ENCODE results near the gene DCAF12. TPM values are rescaled to one million over a fixed set of nuclear protein-coding genes. Genes with fewer than 3 reads are reported as not detected.
A peak's percentile ranks its signal among the peaks of the same experiment; 100 is the strongest.

DCAF12 gene
- total RNA-seq = 10 to 100 TPM; 45.0 to 74.9 (median 64.9) TPM
- 10 to 100 TPM; 15.1 to 88.3 (median 15.8) TPM for polyA plus RNA-seq
- long read RNA-seq, donor 1, transcript DCAF12-201 (9 exons, 3,667 nt) = major isoform, 34 of 46 reads
- long read RNA-seq, donor 1, partial matches to known transcripts = 12 of 46 reads
- long read RNA-seq, donor 1, other reads (novel, unspliced or antisense) = 0 of 46 reads
- long read RNA-seq, donor 2, transcript DCAF12-201 (9 exons, 3,667 nt) = major isoform, 22 of 34 reads
- long read RNA-seq, donor 2, partial matches to known transcripts = 12 of 34 reads
- long read RNA-seq, donor 2, other reads (novel, unspliced or antisense) = 0 of 34 reads
- long read RNA-seq, donor 3, transcript DCAF12-201 (9 exons, 3,667 nt) = major isoform, 17 of 22 reads
- long read RNA-seq, donor 3, partial matches to known transcripts = 5 of 22 reads
- long read RNA-seq, donor 3, other reads (novel, unspliced or antisense) = 0 of 22 reads
- long read RNA-seq, donor 4, transcript DCAF12-201 (9 exons, 3,667 nt) = major isoform, 20 of 28 reads
- long read RNA-seq, donor 4, partial matches to known transcripts = 2 of 28 reads
- long read RNA-seq, donor 4, other reads (novel, unspliced or antisense) = 6 of 28 reads
- long read RNA-seq, donor 5, transcript DCAF12-201 (9 exons, 3,667 nt) = major isoform, 183 of 201 reads
- long read RNA-seq, donor 5, partial matches to known transcripts = 16 of 201 reads
- long read RNA-seq, donor 5, other reads (novel, unspliced or antisense) = 2 of 201 reads
- long read RNA-seq, donor 6, transcript DCAF12-201 (9 exons, 3,667 nt) = major isoform, 10 of 18 reads
- long read RNA-seq, donor 6, partial matches to known transcripts = 5 of 18 reads
- long read RNA-seq, donor 6, other reads (novel, unspliced or antisense) = 3 of 18 reads
- long read RNA-seq, donor 7, transcript DCAF12-201 (9 exons, 3,667 nt) = major isoform, 10 of 22 reads
- long read RNA-seq, donor 7, partial matches to known transcripts = 12 of 22 reads
- long read RNA-seq, donor 7, other reads (novel, unspliced or antisense) = 0 of 22 reads
- long read RNA-seq, donor 8, transcript DCAF12-201 (9 exons, 3,667 nt) = major isoform, 30 of 35 reads
- long read RNA-seq, donor 8, partial matches to known transcripts = 5 of 35 reads
- long read RNA-seq, donor 8, other reads (novel, unspliced or antisense) = 0 of 35 reads
- long read RNA-seq, donor 9, transcript DCAF12-201 (9 exons, 3,667 nt) = major isoform, 19 of 19 reads
- long read RNA-seq, donor 9, partial matches to known transcripts = 0 of 19 reads
- long read RNA-seq, donor 9, other reads (novel, unspliced or antisense) = 0 of 19 reads
- long read RNA-seq, donor 10, transcript DCAF12-201 (9 exons, 3,667 nt) = major isoform, 8 of 8 reads
- long read RNA-seq, donor 10, partial matches to known transcripts = 0 of 8 reads
- long read RNA-seq, donor 10, other reads (novel, unspliced or antisense) = 0 of 8 reads

- WGBS, 4 donors = 0 to 1% (median 0%) methylated on average over 23 to 67 of the region's 67 CpGs
- Histone ChIP-seq H3K9me3 (replicated peaks in 1 of 3) (no peaks in the 10 kb centered on the region), H3K27ac (peak within 1 kb of the TSS; percentile 69 to 96 (median 91)), H3K27me3 (no peaks in the 10 kb centered on the region), H3K4me1 (replicated peaks in 1 of 2) (peaks cover 36 to 46% of the 10 kb centered on the region in 2 donors), H3K36me3 (replicated peaks in 1 of 2) (peaks cover 0 to 19% of the 10 kb centered on the region in 2 donors), H3K4me3 (peak within 1 kb of the TSS; percentile 28 to 80 (median 65))
- DNase-seq = peak; percentile 91 to 95 (median 92)
- intact Hi-C loops (cut with DNase I) = loop anchor here in 1 of 2 donors (10.0 kb wide), 2 partner anchors 48 to 128 kb away; partner anchors contain the start of gene UBAP1
- TF ChIP-seq POLR2A (IDR thresholded peaks at IDR 0.05) (peak; percentile 19 to 82), CTCF (IDR thresholded peaks at IDR 0.05) (no peak)
Observed at GRCh38 chr9:34126207-34127034, at the start of gene DCAF12. Gene DCAF12, minus strand, starts transcription at chr9:34126698. Its CDS starts 267 bp downstream, at chr9:34126431.

DNA sequence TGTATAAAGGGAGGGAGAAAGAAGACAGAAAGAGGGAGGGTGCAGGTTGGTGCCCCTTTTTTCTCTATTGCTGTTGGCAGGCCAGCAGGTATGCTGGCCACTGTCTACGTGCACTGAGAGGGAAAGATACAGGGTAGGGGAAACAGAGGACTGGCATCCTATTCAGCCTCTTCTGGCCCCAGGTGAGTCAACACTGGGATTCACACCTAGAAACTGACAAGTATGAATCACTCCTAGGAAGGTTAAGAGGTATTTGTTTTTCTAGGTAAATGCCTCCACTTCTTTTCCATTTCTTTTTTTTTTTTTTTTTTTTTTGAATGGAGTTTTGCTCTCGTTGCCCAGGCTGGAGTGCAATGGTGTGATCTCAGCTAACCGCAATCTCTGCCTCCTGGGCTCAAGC, 49.6 kb upstream of the DCAF12 start:
- intact Hi-C loops (cut with DNase I) = loop anchor here in 1 of 2 donors (10.0 kb wide), 1 partner anchor 51 kb away; the partner anchor contains the start of gene DCAF12
- Histone ChIP-seq H3K4me1 (replicated peaks in 1 of 2) (peaks cover 12 to 15% of the 10 kb centered on the region in 2 donors), H3K9me3 (replicated peaks in 1 of 3) (no peaks in the 10 kb centered on the region), H3K27me3 (no peaks in the 10 kb centered on the region), H3K36me3 (replicated peaks in 1 of 2) (no peaks in the 10 kb centered on the region), H3K27ac (no peak overlapping the region), H3K4me3 (no peak overlapping the region)
- TF ChIP-seq CTCF (IDR thresholded peaks at IDR 0.05) (no peak), POLR2A (IDR thresholded peaks at IDR 0.05) (no peak)
- 59 to 88% (median 64%) methylated on average over 3 of the region's 3 CpGs for WGBS, 4 donors
- DNase-seq = no peak

GRCh38 chr9:34171753-34172535, 45.4 kb upstream of the DCAF12 start:
- H3K36me3 ChIP-seq (replicated peaks in 1 of 2) = no peaks in the 10 kb centered on the region
- H3K4me3 ChIP-seq = no peak overlapping the region
- H3K27ac ChIP-seq = no peak overlapping the region
- intact Hi-C loops (cut with DNase I) = loop anchor here in 1 of 2 donors (10.0 kb wide), 1 partner anchor 47 kb away; the partner anchor contains the start of gene DCAF12
- 85 to 88% (median 85%) methylated on average over 15 of the region's 15 CpGs for WGBS, 4 donors
- peaks cover 0 to 9% of the 10 kb centered on the region in 2 donors for H3K4me1 ChIP-seq (replicated peaks in 1 of 2)
- H3K9me3 ChIP-seq (replicated peaks in 1 of 3) = no peaks in the 10 kb centered on the region
- DNase-seq = peak in 3 of 7 donors; percentile 41 to 55 (median 49)
- TF ChIP-seq CTCF (IDR thresholded peaks at IDR 0.05) = no peak
- TF ChIP-seq POLR2A (IDR thresholded peaks at IDR 0.05) = no peak
- no peaks in the 10 kb centered on the region for H3K27me3 ChIP-seq

Data from adrenal gland (tissue), 19 donors.